HG03565 (cell line): Measurements from ENCODE around the gene CTXN1.
"Not testable (repeated sequence)": the region's sequence is repeated elsewhere in the genome, so short reads cannot be mapped to it uniquely, and the experiment has no call there.

Source experiments
- ATAC-seq: cut with Tn5 transposase; IDR thresholded peaks from one replicate; pipeline ENCODE4 v1.9.1; 2021; ENCODE audit warnings: mild to moderate bottlenecking, moderate library complexity; ENCODE audit not compliant: unreplicated experiment

CTXN1 gene

DNA sequence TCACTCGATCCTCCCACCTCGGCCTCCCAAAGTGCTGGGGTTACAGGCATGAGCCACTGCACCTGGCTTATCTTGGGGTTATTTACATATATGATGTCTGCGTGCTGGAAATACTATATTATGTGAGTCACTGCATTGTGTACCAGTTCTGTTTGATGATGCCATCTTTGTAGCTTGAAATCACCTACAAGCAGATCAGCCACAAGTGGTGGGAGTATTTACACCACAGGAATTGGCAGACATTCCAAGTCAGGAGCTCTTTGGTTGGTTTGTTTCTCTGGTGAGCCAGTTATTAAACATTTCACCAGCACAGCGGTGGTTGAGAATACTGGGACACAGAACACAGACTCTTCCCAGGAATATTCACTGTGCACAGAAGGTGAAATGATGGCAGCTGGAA, 22.0 kb upstream of the CTXN1 start:
- ATAC-seq: no peak

DNA sequence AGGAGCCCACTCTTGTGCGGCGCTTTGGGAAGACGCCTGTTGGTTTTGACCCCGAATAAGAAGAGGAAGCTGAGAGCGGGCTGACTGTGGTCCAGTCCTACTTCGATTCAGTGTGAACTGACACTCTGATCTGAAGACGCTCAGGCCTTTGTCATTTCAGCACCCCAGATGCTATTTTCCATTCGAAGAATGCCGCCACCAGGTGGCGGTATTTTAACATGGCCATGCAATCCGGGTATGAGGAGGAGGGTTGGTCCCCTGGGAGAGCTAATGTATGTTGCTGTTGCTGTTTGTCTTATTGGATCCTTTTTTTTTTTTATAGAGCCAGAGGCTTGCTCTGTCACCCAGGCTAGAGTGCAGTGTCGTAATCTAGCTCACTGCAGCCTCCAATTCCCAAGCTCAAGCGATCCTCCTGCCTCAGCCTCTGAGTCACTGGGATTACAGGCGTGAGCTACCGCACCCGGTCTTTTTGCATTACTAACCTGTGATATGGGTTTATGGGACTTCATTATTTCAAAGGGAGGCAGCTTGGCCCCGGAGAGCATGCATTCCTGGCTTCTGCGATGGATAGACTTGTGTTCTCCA, 18.3 kb upstream of the CTXN1 start:
- ATAC-seq: peak; percentile 30

DNA sequence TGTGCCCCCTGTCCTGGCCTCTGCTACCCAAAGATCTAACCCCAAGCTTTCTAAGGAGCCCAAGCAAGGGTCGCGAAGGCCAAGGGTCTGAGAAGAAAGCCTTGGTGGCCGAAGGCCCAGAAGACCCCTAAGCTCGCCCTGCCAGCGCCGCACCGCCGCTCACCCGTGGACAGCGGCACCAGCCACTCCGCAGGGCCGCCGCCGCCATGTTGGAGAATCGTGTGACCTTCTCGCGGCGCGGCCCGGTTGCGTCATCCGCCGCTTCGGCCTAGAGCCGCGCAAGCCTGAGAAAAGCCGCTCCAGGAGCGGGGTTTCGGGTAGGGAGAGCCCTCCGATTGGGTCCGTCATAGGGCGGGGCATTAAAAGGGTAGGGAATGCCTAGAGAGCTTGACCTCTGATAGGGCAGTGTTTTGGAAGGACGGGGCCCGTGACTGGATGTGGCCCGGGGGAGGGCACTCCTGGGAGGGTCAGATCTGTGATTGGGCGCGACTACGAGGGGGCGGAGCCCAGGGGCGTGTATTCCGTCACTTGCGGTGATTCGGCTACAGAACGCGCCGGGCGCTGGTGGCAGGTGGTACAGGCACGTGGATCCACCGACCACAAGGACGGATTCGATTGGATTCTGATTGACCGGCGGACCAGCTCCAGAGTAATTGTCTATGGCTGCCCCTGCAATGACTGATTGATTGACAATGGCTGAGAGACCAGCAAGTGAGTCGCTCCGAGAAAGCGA, 17.7 kb upstream of the CTXN1 start, which contains the start of gene TIMM44:
TIMM44 (minus strand) TSS at position 223 of the 733 bp plus-strand sequence; CDS start at position 208, 15 bp downstream.
- peak; percentile 80 for ATAC-seq

DNA sequence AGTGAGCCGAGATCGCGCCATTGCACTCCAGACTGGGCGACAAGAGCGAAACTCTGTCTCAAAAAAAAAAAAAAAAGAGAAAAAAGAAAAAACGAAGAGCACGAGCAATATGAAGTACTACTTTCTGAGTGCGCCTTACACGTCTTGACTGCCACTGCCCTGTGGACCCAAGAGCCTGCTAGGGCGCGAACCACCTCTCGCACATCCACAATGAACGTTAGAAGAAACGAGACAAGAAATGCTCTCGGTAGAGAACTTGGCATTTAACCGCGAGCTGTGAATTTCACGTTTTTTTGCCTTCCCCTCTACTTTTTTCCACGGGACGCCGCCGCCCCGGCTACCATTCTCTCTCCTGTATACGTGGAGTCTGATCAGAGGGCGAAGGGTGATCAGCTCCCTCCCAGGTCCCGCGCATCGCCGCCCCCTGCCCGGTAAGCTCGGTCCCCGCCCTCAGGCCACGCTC, 17.1 kb upstream of the CTXN1 start:
- no peak for ATAC-seq

DNA sequence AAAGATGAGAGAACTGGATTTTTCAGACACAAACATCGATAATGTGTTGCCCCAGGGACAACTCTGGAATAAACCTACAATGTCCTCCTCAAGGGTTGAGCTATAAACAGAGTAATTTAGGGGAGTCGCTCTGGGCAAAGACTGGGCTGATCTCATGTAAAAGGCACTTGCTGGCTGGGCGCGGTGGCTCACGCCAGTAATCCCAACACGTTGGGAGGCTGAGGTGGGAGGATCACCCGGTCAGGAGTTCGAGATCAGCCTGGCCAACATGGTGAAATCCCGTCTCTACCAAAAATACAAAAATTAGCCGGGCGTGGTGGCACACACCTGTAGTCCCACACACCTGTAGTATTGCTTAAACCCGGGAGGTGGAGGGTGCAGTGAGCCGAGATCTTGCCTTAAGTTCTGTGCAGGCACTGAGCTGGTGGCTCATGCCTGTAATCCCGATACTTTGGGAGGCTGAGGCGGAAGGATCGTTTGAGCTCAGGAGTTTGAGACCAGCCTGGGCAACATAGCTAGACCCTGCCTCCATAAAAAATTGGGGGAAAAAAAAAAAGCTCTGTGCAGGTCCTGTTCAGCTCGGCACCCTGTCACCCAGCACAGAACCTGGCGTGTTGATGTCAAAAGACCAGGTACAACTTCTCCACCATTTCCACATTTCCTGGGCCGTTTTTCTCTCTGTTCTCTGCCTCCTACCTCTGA, 16.1 kb upstream of the CTXN1 start:
- ATAC-seq: no peak

DNA sequence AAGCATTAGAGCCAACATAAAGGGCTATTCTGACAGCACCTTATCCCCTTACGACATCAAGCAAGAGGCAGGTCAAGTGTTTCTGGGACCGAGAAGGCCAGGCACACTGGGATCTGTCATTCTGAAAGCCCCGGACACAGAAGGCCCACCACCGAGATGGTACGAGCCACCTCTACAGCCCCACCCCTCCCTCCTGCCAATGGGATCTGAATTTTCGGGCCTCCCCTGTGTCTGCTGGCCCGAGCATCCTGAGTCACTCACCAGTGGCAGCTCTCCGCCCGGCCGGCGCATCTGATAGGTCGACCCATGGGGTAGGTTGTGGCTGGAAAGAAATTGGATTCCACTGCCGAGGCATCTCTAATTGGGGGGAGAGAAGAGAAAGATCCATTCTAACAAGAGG, 14.9 kb upstream of the CTXN1 start:
- no peak for ATAC-seq

DNA sequence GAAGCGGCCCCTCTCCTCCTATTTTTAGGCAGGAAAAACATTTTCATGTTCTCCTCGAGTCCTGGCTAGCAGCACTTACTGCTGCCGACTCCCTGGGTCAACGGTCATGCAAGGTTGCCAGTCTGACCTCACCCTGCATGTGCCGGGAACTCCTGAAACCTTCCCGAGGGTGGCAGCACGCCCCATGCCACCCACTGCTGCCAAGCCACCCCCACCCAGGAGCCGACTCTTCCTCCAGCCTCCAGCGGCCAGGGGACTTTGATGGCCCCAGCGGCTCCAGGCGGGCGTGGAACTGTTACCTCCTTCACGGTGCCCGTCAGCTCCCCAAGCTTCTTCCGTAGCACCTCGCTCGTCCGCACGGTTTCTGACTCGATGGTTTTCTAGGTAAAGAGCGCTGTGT, 8.8 kb upstream of the CTXN1 start:
- ATAC-seq: no peak

DNA sequence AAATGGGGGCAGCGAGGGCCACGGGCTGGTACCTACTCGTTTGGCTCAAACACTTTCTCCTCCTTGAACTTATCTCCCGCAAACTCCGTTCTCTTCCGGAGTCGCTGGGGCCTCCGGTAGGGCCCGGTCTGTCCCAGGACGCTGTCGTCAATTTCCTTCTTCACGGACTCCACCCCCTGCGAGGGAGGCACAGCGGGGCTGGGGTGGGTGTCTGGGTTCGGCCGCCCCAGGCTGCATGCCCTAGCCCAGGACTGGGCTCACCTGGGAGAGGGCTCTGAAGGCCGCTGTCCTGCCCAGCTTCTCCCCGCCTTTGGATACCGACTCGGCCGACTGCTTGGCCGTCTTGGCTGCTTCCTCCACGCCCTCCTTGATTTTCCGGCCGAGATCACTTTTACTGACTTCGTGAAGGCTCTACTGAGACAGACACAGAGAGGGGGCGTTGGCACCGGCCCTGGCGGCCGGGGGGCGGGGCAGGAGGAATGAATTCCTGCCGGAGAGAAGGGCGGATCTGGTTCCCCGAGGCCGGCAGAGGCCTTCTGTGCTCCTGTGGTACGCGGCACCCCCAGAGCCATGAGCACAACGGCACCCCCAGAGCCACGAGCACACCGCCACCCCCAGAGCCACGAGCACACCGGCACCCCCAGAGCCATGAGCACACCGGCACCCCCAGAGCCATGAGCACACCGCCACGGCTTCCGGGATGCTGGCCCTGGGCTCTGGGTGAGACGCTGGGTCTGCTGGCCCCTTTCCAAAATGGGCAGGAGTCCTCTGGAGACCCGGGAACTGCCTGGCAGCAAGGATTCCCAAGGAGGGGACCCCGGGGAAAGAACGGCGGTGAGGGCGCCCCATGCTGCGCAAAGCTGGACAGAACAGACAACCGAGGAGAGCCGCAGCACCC, 8.1 kb upstream of the CTXN1 start:
- ATAC-seq: no peak

DNA sequence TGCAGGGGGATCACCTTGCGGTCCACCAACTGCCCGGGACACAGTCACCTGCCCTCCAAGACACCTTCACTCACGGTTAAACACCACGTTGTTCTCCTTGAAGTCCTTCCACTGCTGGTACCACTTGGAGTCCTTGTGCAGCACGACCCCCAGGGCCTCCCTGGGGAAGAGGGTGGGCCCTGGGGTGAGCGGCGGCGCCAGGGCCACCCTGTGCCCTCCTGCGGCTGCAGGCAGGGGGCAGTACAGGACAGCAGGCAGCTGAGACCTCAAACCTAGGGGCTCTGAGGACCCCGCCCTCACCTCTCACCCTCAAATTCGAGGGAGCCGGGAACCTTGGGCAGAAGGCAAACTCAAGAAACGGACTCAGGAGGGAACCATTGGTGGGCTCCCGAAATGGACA, 7.5 kb upstream of the CTXN1 start:
- ATAC-seq: no peak

DNA sequence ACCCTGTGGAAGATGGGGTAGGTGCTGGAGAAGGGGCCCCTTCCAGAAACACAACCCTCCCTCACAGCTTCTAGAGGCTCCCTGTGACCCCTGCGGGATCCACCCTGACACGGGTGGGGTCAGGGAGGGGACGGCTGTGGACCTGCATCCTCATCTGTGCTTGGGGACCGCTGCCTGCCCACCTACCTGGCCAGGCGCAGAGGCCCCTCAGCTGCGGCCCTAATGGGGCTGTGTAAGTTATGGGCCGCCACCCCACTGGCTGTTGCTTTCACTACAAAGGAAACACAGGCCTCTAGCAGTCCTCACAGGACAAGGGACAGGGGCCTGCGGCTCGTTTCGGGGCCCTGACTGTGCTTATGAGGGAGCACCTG, 7.0 kb upstream of the CTXN1 start:
- no peak for ATAC-seq

DNA sequence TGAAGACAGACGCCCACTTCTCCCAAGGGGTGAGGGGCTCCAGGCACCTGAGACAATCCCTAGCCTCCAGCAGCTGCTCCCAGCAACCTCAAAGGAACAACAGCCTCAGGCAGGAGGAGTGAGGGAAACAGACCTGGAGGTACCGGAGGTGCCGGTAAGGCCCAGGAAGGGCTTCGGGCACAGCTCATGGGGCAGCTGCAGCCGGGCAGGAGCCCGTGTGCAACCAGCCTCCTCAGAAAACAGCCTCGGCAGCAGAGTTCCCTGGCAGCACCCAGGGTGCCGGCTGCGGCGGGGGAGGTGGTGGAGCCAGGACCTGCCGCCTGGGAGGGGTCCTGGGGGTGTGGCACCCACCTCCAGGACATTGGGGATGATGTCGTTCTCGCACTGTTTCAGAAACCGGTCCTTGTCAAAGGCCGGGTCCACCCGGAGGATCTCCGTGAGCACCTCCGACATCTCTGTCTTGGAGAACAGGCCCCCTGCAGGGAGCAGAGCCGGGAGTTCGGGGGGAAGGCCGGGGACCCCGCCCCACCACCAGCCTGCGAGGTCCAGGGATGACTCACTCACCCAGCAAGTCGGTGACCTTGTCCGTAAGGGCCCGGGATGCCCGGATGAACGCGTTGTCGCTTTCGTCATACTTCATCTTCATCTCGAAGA, 6.5 kb upstream of the CTXN1 start:
- ATAC-seq: no peak

DNA sequence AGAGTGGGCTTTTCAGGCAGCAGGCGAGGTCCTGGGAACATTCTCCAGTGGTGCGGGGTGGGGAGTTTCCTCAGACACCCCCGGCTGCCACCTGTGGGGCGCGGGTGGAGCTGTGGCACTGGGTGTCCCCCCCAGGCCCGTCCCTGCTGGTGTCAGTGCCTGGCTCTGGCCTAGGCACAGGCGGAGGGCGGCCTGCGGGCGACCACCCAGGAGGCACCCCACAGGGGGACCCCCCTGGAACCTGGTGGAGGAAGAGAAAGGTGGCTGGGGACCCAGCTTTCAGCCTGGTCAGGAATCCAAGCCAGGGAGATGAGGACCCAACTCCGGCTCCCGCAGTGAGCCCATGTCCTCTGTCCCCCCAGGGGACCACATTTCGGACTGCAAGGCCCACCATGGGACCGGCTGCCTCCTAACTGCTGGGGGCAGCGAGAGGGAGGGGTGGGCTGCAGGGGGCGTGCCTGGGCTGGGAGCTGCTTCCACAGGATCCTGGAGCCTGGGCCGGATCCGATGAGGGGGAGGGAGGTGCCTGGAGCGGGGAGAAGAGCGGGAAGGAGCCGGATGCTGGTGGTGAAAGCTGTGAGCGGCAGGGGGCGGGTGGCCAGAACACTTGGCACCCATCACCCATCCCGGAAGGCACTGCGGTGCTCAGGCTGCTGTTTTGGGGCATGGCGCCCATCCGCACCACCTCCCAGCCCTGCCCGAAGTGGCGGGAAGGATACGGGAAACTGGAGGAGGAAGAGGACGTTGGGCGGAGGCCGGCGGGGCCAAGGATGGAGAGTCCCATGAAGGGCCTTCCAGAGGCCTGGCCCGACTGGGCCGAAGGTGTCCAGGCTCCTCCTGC, 5.5 kb upstream of the CTXN1 start:
- no peak for ATAC-seq

DNA sequence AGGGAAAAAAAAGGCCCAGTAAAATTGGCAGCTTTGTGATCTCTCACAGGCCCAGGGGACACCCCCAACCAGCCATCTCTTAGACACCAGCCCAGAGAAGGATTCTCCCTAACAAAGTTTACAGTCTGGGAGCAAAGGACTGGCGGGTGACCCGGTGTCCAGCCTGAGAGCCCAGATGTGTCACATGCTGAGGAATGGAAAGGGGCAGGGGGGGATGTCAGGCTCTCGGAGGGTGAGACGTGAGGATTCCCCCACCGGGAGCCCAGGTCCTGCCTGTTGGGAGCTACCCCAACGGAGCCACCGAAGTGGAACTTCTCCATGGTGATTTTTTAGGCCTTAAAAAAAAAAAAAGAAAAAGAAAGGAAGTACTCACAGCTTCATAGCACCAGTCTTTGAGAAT, 4.8 kb upstream of the CTXN1 start:
- no peak for ATAC-seq

DNA sequence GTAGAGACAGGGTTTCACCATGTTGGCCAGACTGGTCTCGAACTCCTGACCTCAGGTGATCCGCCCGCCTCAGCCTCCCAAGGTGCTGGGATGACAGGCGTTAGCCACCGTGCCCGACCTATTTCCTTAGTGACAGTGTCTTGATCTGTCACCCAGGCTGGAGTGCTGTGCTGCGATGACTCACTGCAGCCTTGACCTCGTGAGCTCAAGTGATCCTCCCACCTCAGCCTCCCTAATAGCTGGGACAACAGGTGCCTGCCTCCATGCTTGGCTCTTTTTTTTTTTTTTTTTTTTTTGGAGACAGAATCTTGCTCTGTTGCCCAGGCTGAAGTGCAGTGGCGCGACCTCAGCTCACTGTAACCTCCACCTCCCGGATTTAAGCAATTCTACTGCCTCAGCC, 4.1 kb upstream of the CTXN1 start:
- ATAC-seq: not testable (repeated sequence)

DNA sequence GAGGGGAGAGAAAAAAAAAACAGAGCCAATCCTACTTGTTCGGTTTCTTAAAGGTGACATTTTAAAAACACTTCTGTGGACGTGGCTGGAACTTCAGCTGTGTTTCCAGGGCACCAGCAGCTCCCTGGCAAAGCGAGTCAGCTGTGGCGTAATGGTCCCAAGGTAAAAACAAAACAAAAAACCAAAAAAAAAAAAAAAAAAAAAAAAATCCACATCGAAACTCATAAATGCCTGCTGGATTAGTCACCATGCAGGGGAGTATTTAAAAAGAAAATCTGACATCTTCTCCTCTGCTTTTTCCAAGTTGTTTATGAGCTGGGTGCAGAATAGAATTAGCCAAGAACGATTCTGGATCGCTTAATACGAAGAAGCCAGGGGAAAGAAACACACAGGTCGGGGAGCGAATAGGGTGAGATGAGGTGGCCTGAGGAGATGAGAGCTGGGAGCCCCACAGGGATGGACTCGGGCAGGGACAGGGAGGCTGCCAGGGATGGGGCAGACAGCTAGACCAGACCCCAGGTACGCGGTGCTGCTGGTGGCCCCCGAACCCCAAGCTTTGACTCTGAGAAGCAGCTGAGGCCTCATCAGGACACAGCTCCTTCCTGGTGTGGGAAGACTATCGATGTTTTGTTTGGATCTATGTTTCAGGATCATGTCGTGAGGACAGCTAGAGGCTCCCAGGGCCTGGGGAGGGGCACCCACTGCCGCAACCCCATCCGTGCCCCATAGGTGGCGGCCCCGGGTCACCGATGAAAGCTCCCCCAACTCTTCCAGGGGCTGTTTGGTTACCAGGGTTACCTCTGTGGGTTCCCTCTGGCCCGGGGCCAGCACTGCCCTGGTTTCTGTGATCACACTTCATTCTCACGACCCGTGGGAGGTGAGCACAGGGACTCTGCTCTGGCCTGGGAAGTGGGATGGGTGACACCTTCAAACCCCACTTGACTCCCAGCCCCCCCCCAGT, 3.1 kb upstream of the CTXN1 start:
- no peak for ATAC-seq

DNA sequence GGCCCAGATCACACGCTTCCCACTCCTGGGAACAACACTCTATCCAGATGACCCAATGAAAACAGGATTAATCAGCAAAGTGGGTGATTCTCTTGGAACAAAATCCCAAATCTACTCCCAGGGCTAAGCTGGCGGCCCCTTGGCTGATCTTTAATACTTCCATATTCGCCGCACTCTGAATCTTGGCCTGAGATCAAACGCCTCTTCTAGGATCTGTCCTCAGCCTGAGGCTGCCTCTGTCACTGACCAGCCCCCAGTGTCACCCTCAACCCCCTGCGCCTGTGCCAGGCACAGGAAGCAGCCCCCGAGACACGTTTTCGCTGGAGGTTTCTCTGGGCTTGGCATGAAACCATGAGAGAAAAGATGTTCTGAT, 2.4 kb upstream of the CTXN1 start:
- ATAC-seq: no peak

DNA sequence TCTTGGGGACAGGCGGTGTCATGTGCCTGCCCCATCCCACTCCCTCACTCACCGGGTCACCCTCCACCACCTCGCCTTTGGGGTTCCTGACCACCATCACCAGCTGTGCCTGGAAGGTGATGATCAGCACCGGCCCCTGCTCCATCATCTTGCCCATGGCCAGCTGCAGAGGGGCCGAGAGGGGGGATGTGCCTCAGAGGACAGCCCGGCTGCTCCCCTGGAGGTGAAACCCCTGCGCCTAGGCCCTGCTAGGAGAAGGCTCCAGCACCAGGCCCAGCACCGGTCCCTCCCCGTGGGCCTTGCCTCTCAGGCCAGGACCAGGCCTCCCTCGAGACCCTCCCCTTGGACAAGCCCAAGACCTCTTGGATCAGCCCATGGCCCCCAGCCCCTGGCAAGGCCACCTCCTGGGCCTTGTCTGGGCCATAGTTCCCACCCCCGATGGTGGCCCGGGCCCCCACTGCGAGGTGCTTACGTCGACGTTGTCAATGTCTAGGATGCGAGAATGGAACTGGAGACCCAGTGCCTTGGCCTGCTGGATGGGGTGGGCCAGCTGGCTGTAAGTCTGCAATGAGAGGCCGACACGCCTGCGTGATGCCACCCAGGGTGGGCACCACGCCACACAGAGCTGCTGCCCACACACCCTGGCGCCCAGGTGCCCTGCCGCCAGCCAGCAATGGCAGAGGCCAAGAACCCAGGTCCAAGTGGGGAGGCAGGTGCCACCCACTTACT, 1.8 kb upstream of the CTXN1 start:
- no peak for ATAC-seq
